Keratinocyte (primary cell): ENCODE data around the gene DSCAML1. TPM values are rescaled to one million over a fixed set of nuclear protein-coding genes. Genes with fewer than 3 reads are reported as not detected.

Source experiments
- DNase-seq: peaks from one replicate; pipeline ENCODE4 v3.0.0-alpha.2; 2011; ENCODE audit warnings: low read depth, missing footprints, low spot score
- FAIRE-seq: peaks from 2 replicates; lab custom pipeline; 2011; peaks lifted over from hg19 to GRCh38; lab: Jason Lieb, UNC
- H2AFZ ChIP-seq: 2 replicates; pipeline ENCODE4 v1.6.0; 2012; ENCODE audit warnings: low read length, control low read depth, inconsistent platforms; ENCODE audit not compliant: control insufficient read depth
- H3K27ac ChIP-seq: 2 replicates; pipeline ENCODE4 v1.5.1; 2011; ENCODE audit warnings: low read length; ENCODE audit not compliant: control insufficient read depth, insufficient read depth
- H3K27me3 ChIP-seq: 3 replicates; pipeline ENCODE4 v1.6.0; 2011; ENCODE audit warnings: low read length; ENCODE audit not compliant: control insufficient read depth, insufficient read depth; ENCODE audit errors: extremely low read depth
- H3K36me3 ChIP-seq, 2 experiments: 2 replicates in 1 of 2; 3 replicates in 1 of 2; pipeline ENCODE4 v1.5.1; 2011; ENCODE audit warnings: low read length in 2 of 2, mild to moderate bottlenecking in 1 of 2; ENCODE audit not compliant: control insufficient read depth in 2 of 2, insufficient read depth in 2 of 2; ENCODE audit errors: extremely low read depth in 1 of 2
- H3K4me1 ChIP-seq: 3 replicates; pipeline ENCODE4 v1.5.1; 2011; ENCODE audit warnings: low read length; ENCODE audit not compliant: control insufficient read depth, insufficient read depth; ENCODE audit errors: extremely low read depth
- H3K4me2 ChIP-seq: 3 replicates; pipeline ENCODE4 v1.6.0; 2011; ENCODE audit warnings: low read depth, low read length; ENCODE audit not compliant: control insufficient read depth, insufficient read depth; ENCODE audit errors: extremely low read depth
- H3K4me3 ChIP-seq, 3 experiments: fragments of 200-600 bp in 1 of 3; sonication (generic) in 1 of 3; 2 replicates in 2 of 3; 3 replicates in 1 of 3; pipeline ENCODE4 v1.5.1; 2011 to 2016; ENCODE audit warnings: low read length in 3 of 3, mild to moderate bottlenecking in 3 of 3, control low read depth in 2 of 3, inconsistent platforms in 1 of 3, low read depth in 1 of 3, mixed read lengths in 1 of 3, mixed run types in 1 of 3, moderate library complexity in 1 of 3; ENCODE audit not compliant: control insufficient read depth in 2 of 3, insufficient read depth in 2 of 3; ENCODE audit errors: extremely low read depth in 1 of 3
- H3K79me2 ChIP-seq: 2 replicates; pipeline ENCODE4 v1.6.0; 2012; ENCODE audit warnings: low read length; ENCODE audit not compliant: control insufficient read depth, insufficient read depth
- H3K9ac ChIP-seq: 3 replicates; pipeline ENCODE4 v1.6.0; 2011; ENCODE audit warnings: low read length; ENCODE audit not compliant: control insufficient read depth, insufficient read depth; ENCODE audit errors: extremely low read depth
- H3K9me1 ChIP-seq: 3 replicates; pipeline ENCODE4 v1.6.0; 2011; ENCODE audit warnings: low read length; ENCODE audit not compliant: control insufficient read depth, insufficient read depth; ENCODE audit errors: extremely low read depth
- H3K9me3 ChIP-seq: 2 replicates; pipeline ENCODE4 v1.5.1; 2012; ENCODE audit warnings: low read depth, low read length; ENCODE audit not compliant: control insufficient read depth
- H4K20me1 ChIP-seq: 3 replicates; pipeline ENCODE4 v1.6.0; 2011; ENCODE audit warnings: low read length; ENCODE audit not compliant: control insufficient read depth, insufficient read depth; ENCODE audit errors: extremely low read depth
- EZH2 ChIP-seq: IDR thresholded peaks from one replicate; pipeline ENCODE4 v1.6.1; 2012; ENCODE audit warnings: inconsistent platforms, mild to moderate bottlenecking, low read length, moderate library complexity
- dilution Hi-C: fragments of 300-500 bp; cut with MboI; formaldehyde crosslinking; loops from one replicate; pipeline ENCODE4 v1.7.0; 2020; ENCODE audit warnings: low sequenced_read_pairs; ENCODE audit not compliant: extremely low pct_ligation_motif_present
- polyA plus RNA-seq, 5 experiments: library from polyadenylated mRNA; depleted of rRNA in 3 of 5; stranded (reverse) in 3 of 5; stranded (forward) in 1 of 5; unstranded in 1 of 5; fragments of >200 nt; gene quantifications; 1 replicate in 1 of 5; 2 replicates in 3 of 5; 3 replicates in 1 of 5; pipeline versions ENCODE4 v1.2.1 to v1.2.3, GENCODE V29; 2011 to 2012; ENCODE audit warnings: missing spikeins in 2 of 5, low read depth in 1 of 5, low replicate concordance in 1 of 5
- TF ChIP-seq, protein P1 (sequence below), 3 experiments: IDR thresholded peaks in 1 of 3; conservative IDR thresholded peaks in 1 of 3; optimal IDR thresholded peaks in 1 of 3; 2 replicates in 2 of 3; 3 replicates in 1 of 3; pipeline versions ENCODE3 to v1.5.1; 2011; ENCODE audit warnings: low read length in 3 of 3, mild to moderate bottlenecking in 3 of 3, moderate library complexity in 2 of 3, control low read depth in 1 of 3, inconsistent platforms in 1 of 3; ENCODE audit not compliant: insufficient read depth in 2 of 3; ENCODE audit errors: extremely low read depth in 1 of 3

The DSCAML1 gene
- polyA plus RNA-seq, 1 donor (not counting 4 experiments of a cell fraction or from before 2014, with no cell fraction given): not detected

GRCh38 chr11:117438371-117439000, 358.5 kb downstream of the DSCAML1 start:
- DNase-seq: no peak
- H2AFZ ChIP-seq: no peak overlapping the region
- FAIRE-seq: no peak

GRCh38 chr11:117437791-117438130, 359.3 kb downstream of the DSCAML1 start:
- H3K9ac ChIP-seq: no peak overlapping the region
- DNase-seq (no peak), FAIRE-seq (no peak)
- dilution Hi-C loops: loop anchor here (25.0 kb wide), 1 partner anchor 375 kb away; the partner anchor contains the start of gene FXYD2
- no peak overlapping the region for H2AFZ ChIP-seq
- TF ChIP-seq EZH2: no peak
- TF ChIP-seq, protein P1, sequence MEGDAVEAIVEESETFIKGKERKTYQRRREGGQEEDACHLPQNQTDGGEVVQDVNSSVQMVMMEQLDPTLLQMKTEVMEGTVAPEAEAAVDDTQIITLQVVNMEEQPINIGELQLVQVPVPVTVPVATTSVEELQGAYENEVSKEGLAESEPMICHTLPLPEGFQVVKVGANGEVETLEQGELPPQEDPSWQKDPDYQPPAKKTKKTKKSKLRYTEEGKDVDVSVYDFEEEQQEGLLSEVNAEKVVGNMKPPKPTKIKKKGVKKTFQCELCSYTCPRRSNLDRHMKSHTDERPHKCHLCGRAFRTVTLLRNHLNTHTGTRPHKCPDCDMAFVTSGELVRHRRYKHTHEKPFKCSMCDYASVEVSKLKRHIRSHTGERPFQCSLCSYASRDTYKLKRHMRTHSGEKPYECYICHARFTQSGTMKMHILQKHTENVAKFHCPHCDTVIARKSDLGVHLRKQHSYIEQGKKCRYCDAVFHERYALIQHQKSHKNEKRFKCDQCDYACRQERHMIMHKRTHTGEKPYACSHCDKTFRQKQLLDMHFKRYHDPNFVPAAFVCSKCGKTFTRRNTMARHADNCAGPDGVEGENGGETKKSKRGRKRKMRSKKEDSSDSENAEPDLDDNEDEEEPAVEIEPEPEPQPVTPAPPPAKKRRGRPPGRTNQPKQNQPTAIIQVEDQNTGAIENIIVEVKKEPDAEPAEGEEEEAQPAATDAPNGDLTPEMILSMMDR (optimal IDR thresholded peaks at IDR 0.05 in 1 of 3, IDR thresholded peaks at IDR 0.05 in 1 of 3, conservative IDR thresholded peaks at IDR 0.05 in 1 of 3; ENCODE audit: extremely low read depth in 1 of 3, insufficient read depth in 2 of 3, low read length in 3 of 3): no peak
- H3K27me3 ChIP-seq: peaks cover 8% of the 10 kb centered on the region
- no peaks in the 10 kb centered on the region for H3K9me1 ChIP-seq
- no peak overlapping the region for H3K27ac ChIP-seq
- no peaks in the 10 kb centered on the region for H3K9me3 ChIP-seq
- H3K4me3 ChIP-seq: no peak overlapping the region
- no peaks in the 10 kb centered on the region for H3K36me3 ChIP-seq
- H3K4me1 ChIP-seq: no peaks in the 10 kb centered on the region
- no peak overlapping the region for H3K4me2 ChIP-seq
- H3K79me2 ChIP-seq: no peaks in the 10 kb centered on the region
- H4K20me1 ChIP-seq: no peaks in the 10 kb centered on the region

More at GRCh38 chr11:117438371-117439000, 358.5 kb downstream of the DSCAML1 start:
- no peak overlapping the region for H3K9ac ChIP-seq
- no peaks in the 10 kb centered on the region for H3K79me2 ChIP-seq
- H4K20me1 ChIP-seq: no peaks in the 10 kb centered on the region
- no peaks in the 10 kb centered on the region for H3K9me3 ChIP-seq
- H3K27ac ChIP-seq: no peak overlapping the region
- H3K9me1 ChIP-seq: no peaks in the 10 kb centered on the region
- dilution Hi-C loops: loop anchor here (25.0 kb wide), 1 partner anchor 374 kb away; the partner anchor contains the start of gene FXYD2
- H3K4me2 ChIP-seq: no peak overlapping the region
- peaks cover 15% of the 10 kb centered on the region for H3K27me3 ChIP-seq
- TF ChIP-seq, protein P1 (optimal IDR thresholded peaks at IDR 0.05 in 1 of 3, IDR thresholded peaks at IDR 0.05 in 1 of 3, conservative IDR thresholded peaks at IDR 0.05 in 1 of 3; ENCODE audit: extremely low read depth in 1 of 3, insufficient read depth in 2 of 3, low read length in 3 of 3): no peak
- no peak for TF ChIP-seq EZH2
- no peaks in the 10 kb centered on the region for H3K4me1 ChIP-seq
- no peaks in the 10 kb centered on the region for H3K36me3 ChIP-seq
- no peak overlapping the region for H3K4me3 ChIP-seq
